DMS153 treated with DMSO at 0.1 percent for 48 hours (cell line): ENCODE results near the gene SDF2L1.
"Not testable (repeated sequence)": the region's sequence is repeated elsewhere in the genome, so short reads cannot be mapped to it uniquely, and the experiment has no call there.

Source experiments
- DNase-seq: peaks from one replicate; lab custom pipeline; 2025; ENCODE audit not compliant: unreplicated experiment; lab: John Stamatoyannopoulos, UW

SDF2L1 gene

DNA sequence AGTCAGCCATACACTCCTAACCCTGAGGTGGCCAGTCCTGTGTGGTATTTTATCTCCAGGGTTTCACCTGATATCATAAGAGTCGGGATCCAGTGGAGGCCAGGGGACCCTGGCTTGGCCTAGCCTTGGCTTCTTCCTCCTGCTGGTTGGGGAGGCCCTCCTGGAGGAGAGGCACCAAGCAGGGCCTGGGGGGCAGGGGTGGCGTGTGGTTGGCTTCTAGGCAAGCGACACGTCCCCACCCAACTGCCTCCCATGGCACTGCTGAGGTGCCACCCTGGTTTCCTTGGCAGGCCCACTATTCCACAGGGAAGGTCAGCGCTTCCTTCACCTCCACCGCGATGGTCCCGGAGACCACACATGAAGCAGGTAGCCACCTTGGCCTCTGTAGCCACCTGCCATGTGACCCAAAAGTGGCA, 44.1 kb downstream of the SDF2L1 start:
- no peak for DNase-seq

DNA sequence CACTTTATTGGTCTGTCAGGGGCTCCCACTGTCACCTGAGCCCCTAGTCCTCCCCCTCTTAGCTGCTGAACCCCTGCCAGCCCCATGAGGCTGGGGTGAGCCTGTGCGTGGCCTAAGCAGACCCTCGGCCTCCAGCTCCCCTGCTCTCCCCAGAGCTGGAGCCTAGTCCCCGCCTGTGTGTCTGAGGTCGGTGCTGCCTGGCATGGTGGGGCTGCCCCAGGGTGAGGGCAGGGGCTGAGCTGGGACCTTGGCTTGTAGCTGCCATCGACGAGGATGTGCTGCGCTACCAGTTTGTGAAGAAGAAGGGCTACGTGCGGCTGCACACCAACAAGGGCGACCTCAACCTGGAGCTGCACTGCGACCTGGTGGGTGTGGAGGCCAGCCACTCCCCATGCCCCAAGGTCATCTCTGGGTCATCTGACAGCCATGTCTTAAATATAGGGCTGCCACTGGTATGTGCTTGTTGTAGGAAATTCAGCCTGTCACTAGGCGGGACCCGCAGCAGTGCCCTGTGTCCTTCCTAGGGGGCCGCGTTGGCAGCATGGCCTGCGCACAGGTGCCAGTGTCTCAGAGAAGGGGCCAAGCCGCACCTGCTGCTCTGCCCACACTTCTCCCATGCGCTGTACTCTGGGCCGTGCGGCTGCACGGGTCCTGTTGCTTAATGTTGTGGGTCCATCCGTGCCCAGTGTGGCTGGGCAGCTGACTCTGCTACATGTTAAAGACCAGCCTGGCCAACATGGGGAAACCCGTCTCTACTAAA, 44.7 kb downstream of the SDF2L1 start:
- DNase-seq: no peak

DNA sequence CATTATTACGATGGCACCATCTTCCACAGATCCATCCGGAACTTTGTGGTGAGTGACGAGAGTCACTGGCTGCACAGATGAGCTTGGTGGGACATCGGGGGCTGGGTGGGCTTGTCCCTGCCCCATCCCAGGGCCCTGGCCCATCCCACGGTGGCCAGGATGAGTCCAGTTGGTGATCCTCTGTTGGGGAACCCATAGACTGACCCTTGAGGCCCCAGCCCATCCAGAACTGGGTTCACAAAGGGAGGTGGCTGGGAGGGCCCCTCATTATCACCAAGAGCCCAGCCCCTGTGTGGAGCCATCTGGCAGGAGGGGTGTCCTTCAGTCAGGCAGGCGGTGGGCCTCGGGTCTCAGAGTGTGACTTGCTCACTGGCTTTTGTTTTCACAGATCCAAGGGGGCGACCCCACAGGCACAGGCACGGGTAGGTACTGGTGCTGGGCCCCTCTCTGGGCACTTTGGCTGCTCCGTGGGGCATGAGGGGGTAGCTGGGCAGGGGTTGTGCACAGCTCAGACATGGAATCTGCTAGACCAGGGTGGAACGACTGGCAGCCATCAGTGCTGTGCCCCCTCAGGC, 45.7 kb downstream of the SDF2L1 start:
- DNase-seq: no peak

DNA sequence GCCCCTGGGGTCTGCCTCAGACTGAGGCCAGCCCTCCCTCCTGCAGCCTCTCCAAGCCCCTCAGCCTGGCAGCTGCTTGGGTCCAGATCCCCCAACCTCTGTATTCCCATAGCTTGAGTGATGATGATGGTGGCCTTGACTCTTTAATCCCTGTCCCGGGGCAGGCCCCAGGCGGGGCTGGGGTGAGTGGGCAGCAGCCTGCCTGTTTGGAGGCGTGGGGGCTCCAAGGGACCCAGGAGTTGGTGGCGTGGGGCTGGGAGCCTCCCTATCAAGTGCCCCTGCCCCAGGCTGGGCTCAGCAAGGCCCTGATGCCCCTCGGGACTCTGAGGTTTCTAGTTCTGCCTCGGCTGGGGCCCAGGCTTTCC, 46.2 kb downstream of the SDF2L1 start:
- DNase-seq: no peak

DNA sequence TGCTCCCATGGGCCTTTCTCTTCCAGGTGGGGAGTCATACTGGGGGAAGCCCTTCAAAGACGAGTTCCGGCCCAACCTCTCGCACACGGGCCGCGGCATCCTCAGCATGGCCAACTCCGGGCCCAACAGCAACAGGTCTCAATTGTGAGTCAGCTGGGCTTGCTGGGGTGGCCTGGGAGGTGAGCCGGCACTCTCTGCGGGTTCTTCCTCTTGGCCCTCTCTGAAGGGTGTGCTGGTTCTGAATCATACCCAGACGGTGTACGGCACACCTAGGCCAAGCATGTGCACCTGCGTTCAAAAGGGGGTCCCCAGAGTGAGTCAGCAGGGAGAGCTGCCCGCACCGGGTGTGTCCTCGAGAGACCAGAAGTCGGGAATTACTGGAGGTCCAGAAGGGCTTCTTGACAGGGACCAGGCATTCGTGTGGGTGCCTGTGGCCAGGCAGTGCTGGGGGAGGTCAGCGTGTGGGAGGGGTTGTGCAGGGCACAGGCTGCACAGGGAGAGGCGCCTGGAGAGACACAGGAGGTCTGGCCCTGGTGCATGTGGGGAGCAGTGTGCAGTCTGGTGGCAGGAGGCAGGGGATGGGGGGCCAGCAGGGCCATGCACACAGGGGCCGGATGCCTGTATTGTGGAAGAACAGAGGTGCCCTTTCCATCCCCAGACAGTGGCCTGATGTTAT, 46.7 kb downstream of the SDF2L1 start:
- no peak for DNase-seq

DNA sequence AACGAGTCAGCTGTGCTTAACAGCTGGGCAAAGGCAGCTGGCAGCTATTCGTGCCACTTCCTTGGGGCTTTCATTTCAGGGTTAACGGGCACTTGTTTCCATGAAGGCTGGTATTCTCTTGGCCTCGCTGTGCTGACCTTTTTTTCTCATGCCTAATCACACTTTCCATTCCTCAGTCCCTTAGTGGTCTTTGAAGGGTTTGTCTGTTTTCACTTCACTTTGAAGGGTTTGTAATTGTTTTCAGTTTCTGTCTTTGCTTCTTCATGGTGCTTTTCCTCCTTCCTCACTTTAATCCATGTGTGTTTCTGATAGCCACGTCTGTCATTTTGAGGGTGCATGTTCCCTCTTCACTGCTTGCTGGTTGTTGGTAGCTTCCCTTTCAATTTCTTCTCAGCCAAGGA, 48.3 kb downstream of the SDF2L1 start:
- no peak for DNase-seq

DNA sequence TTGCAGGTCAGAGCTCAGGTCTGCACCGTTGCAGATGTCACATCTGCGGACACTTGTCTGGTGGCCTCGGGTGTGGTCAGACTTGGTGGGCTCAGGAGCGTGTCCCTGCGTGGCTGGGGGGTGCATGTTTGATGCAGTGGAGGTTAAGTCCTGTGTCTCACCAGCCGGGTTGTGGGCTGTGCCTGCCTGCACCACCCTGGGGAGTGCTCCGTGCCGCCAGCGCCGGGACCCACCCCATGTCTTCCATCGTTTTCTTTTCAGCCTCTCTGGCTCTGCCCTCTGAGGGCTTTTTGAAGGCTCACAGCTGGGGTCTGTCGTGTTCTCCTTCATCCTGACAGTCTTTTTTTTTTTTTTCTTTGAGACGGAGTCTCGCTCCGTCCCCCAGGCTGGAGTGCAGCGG, 49.7 kb downstream of the SDF2L1 start:
- DNase-seq: no peak

DNA sequence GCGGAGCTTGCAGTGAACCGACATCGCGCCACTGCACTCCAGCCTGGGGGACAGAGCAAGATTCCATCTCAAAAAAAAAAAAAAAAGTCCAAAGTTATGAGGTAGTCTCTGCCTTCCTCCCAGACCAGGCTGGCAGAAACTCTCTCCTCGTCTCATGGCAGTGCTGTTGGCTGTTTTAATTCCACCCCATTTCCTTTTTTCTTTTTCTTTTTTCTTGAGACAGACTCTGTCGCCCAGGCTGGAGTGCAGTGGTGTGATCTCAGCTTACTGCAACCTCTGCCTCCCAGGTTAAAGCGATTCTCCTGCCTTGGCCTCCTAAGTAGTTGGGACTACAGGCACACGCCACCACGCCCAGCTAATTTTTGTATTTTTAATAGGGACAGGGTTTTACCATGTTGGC, 50.8 kb downstream of the SDF2L1 start:
- DNase-seq: not testable (repeated sequence)

DNA sequence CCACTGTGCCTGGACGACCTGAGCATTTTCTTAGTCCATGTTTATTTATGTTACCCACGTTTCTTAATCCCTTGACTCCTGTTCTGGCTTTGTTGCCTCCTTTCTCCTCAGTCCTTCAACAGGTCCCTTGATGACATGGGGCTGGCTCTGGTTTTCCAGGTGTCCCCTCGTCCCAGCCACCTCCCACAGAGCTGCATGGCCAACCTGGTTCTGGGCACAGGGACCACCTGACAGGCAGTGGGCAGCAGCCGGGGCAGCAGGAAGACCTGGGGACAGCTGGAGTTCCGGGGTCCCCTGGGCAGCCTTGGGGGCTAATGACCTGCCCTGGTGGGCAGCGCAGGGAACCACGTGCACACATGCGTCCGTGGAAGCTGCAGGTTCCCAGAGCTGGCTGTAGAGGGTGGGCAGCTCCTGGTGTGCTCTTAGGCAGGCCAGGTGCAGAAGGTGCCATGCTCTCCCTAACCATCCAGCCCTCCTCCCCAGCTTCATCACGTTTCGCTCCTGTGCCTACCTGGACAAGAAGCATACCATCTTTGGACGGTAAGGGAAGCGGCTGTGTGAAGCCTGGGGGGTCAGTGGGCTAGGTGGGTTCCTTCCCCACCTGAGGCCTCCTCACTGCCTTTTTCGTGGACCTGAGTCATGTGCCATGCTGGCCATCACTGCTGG, 51.4 kb downstream of the SDF2L1 start:
- DNase-seq: no peak
